HG03442 (cell line): Measurements from ENCODE around the gene ZCCHC18.
A peak's percentile ranks its signal among the peaks of the same experiment; 100 is the strongest.

Experiments used
- ATAC-seq: cut with Tn5 transposase; IDR thresholded peaks from one replicate; pipeline ENCODE4 v1.9.1; 2021; ENCODE audit warnings: mild to moderate bottlenecking, moderate library complexity; ENCODE audit not compliant: unreplicated experiment

ZCCHC18 gene

DNA sequence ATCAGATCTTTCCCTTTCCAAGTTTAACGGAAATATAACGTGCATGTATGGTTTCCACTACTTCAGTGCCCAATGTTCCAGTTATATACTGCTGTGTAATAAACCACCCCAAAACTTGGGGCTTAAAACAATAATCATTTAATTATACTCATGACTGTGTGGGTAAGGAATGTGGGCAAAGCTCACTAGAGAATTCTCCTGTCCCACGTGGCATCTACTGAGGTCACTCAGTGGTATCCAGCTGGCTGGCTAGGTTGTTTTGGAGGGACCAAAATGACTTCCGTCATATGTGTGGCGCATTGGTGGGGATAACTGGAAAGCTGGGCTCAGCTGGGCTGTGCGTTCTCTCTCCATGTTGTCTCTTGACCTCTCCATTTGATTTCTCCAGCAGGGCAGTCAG, 18.5 kb downstream of the ZCCHC18 start:
- ATAC-seq: no peak

- ATAC-seq: no peak
Measured at GRCh38 chrX:104134583-104135261, 22.4 kb downstream of the ZCCHC18 start.

GRCh38 chrX:104135677-104136076, 23.4 kb downstream of the ZCCHC18 start:
- ATAC-seq: no peak

GRCh38 chrX:104136241-104137019, 24.1 kb downstream of the ZCCHC18 start:
- peak; percentile 93 for ATAC-seq

- no peak for ATAC-seq
Measured at GRCh38 chrX:104137496-104137895, 25.2 kb downstream of the ZCCHC18 start.

GRCh38 chrX:104141087-104141760, 28.9 kb downstream of the ZCCHC18 start:
- no peak for ATAC-seq

DNA sequence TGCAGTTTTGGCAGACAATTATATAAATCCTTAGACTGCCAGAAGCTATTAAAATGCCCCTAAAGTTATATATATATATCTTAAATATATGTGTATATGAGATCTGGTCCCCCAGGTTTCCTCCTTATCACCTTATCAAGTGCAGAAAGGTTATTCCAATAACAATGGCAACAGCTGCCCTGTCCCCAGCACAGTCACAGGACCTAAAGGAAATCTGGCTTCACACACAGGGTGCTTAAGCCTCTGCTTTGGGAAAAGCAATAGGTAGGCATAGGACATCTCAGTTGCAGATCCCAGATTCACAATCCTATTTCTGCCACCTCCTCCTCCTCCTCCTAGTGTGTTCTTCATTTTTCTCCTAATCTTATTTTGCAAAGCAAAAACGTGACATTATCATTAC, 38.7 kb downstream of the ZCCHC18 start:
- no peak for ATAC-seq

DNA sequence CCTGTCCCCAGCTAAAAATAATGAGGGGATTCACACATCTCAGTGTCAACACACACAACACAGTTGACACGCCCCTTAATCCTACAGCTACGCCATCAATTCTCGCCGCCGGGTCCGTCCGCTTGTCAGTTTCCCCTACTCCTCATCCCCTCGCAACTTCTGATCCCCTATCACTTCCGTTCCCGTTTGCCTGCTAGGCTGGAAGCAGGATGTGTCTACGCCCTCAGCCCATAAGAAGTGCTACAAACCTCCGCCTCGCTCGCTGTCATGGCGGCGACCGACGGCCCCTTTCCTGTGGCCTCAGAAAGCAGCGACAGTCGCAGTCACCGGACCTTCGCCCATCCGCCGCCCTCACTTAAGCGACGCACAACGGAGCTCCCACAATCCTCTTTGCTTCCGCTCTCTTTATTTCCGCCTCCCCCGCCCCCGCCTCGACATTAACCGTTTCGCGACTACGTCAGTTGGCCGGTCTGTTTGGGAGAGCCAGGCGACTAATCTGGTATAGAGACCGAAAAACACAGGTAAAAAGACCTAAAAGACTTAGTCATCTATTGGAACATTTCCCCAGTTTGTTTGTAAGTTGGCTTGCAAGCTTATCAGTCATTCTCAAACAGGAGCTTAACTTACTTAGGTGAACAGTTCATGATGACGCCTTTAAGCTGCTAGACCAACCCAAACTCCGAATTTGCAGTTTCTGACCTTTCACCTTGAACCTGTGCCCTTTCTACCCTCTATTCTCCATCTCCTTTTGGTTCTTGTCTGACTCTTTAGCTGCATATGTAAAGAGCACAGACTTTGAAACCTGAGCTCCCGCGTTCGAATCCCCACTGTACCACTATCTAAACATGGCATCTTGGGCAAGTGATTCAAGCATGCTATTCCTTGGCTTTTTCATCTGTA, 44.6 kb downstream of the ZCCHC18 start, which contains the start of gene SLC25A53:
Gene SLC25A53, minus strand, starts transcription at position 380 of the 900 bp plus-strand sequence. CDS start 51,752 bp downstream, outside the sequence.
- ATAC-seq: peak; percentile 90
